GM23248 (cell line): Measurements from ENCODE around the gene SH3BP5L.

Experiments used
- EZH2 ChIP-seq: fragments of 200-600 bp; sonication (generic); IDR thresholded peaks from 2 replicates; pipeline ENCODE4 v1.6.1; 2018; ENCODE audit warnings: antibody characterized with exemption, mild to moderate bottlenecking; ENCODE audit not compliant: insufficient read depth, poor library complexity, severe bottlenecking
- EZH2phosphoT487 ChIP-seq: fragments of 200-600 bp; sonication (generic); IDR thresholded peaks from 2 replicates; pipeline ENCODE4 v1.6.1; 2018; ENCODE audit warnings: antibody characterized with exemption, moderate library complexity, mild to moderate bottlenecking, low read depth; ENCODE audit not compliant: insufficient read depth

DNA sequence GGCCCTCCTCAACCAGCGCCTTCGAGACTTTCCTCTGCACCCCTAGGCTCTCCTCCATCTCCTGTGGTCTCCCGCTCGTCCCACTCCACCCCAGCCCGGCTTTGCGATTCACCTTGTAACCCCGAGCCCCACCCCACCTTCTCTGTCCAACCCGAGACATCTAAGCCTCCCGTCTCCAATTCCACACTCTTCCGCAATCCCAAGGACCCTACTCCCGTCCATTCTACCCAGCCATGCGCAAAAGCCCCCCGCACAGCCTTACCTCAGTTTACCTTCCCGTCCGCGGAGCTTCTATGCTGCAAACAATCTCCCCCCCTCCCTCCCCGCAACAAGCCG, 174 bp downstream of the SH3BP5L start:
- TF ChIP-seq EZH2phosphoT487 (no peak), EZH2 (no peak)
